Loucy (cell line): ENCODE measurements around the gene DNASE1L3.

ENCODE experiments used
- EZH2phosphoT487 ChIP-seq: fragments of 200-600 bp; IDR thresholded peaks from 2 replicates; pipeline ENCODE4 v1.6.1; 2018; ENCODE audit warnings: antibody characterized with exemption, mild to moderate bottlenecking, moderate library complexity, borderline replicate concordance
- TF ChIP-seq, protein P1 (sequence below): fragments of 200-600 bp; sonication (generic); conservative IDR thresholded peaks from 2 replicates; pipeline ENCODE4 v1.5.1; 2014; ENCODE audit warnings: mild to moderate bottlenecking, antibody characterized with exemption, low read length

DNA sequence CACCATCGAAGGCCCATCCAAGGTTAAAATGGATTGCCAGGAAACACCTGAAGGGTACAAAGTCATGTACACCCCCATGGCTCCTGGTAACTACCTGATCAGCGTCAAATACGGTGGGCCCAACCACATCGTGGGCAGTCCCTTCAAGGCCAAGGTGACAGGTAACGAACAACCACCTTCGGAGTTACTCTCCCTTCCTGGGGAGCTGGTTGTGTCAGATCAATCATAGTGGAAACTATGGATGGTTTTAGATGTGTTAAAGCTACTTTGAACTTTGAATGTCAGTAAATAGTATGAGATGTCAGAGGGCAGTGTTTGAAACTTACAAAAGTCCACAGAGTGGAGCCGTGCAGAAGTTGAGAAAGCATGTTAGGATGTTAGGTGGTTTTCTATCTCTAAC, 42.3 kb downstream of the DNASE1L3 start:
- TF ChIP-seq, protein P1, sequence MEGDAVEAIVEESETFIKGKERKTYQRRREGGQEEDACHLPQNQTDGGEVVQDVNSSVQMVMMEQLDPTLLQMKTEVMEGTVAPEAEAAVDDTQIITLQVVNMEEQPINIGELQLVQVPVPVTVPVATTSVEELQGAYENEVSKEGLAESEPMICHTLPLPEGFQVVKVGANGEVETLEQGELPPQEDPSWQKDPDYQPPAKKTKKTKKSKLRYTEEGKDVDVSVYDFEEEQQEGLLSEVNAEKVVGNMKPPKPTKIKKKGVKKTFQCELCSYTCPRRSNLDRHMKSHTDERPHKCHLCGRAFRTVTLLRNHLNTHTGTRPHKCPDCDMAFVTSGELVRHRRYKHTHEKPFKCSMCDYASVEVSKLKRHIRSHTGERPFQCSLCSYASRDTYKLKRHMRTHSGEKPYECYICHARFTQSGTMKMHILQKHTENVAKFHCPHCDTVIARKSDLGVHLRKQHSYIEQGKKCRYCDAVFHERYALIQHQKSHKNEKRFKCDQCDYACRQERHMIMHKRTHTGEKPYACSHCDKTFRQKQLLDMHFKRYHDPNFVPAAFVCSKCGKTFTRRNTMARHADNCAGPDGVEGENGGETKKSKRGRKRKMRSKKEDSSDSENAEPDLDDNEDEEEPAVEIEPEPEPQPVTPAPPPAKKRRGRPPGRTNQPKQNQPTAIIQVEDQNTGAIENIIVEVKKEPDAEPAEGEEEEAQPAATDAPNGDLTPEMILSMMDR: no peak
- TF ChIP-seq EZH2phosphoT487: no peak
